Measurements from ENCODE around the gene TGFBR2.
"Not testable (repeated sequence)": the region's sequence is repeated elsewhere in the genome, so short reads cannot be mapped to it uniquely, and the experiment has no call there.

The TGFBR2 gene

GRCh38 chr3:30620402-30621360 lies 14.3 kb downstream of the TGFBR2 start:
- H3K27me3 ChIP-seq: no peaks in the 10 kb centered on the region
- H3K9me3 ChIP-seq: no peaks in the 10 kb centered on the region
- no peak for TF ChIP-seq CTCF (IDR thresholded peaks at IDR 0.05)
- H3K4me3 ChIP-seq: no peak overlapping the region
- DNase-seq: no peak
- no peak overlapping the region for H3K27ac ChIP-seq
- intact Hi-C loops (cut with DNase I; ENCODE audit: low total_unique reads): no loop called here
- peaks cover 0 to 13% (median 12%) of the 10 kb centered on the region in 3 donors for H3K36me3 ChIP-seq
- H3K4me1 ChIP-seq: peaks cover 0 to 97% (median 37%) of the 10 kb centered on the region in 4 donors

- no peak overlapping the region for H3K4me3 ChIP-seq
- H3K27me3 ChIP-seq: no peaks in the 10 kb centered on the region
- H3K36me3 ChIP-seq: peaks cover 0 to 17% (median 13%) of the 10 kb centered on the region in 3 donors
- no peak for DNase-seq
- H3K27ac ChIP-seq: no peak overlapping the region
- no peaks in the 10 kb centered on the region for H3K9me3 ChIP-seq
- intact Hi-C loops (cut with DNase I; ENCODE audit: low total_unique reads): no loop called here
- peaks cover 0 to 97% (median 42%) of the 10 kb centered on the region in 4 donors for H3K4me1 ChIP-seq
- no peak for TF ChIP-seq CTCF (IDR thresholded peaks at IDR 0.05)
These were observed 15.2 kb downstream of the TGFBR2 start for GRCh38 chr3:30621576-30621975.

DNA sequence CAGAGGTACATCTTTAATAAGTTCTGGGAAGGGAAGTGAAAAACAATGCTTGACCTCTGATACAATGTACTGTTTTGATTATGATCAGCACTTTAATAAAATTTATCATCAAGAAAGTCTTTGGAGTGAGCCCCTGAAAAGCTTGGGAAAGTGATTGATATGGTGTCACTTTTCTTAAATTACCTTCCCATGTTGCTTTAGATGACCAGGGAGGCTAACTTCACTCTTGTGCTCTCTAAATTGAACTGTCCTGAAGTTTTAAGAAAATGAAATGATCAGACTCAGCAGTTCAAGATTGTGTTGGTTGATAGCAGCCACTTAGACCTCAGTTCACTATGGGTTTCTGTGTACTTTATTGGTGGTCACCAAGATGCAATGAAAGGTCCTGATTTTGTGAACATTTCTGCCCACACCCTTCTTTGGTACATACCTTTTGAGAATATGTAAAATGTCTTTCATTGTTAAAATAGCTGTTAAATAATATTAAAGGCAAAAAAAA lies 15.7 kb downstream of the TGFBR2 start:
- no peak for DNase-seq
- Histone ChIP-seq H3K27me3 (no peaks in the 10 kb centered on the region), H3K27ac (no peak overlapping the region), H3K4me1 (peaks cover 0 to 97% (median 46%) of the 10 kb centered on the region in 4 donors), H3K9me3 (no peaks in the 10 kb centered on the region), H3K36me3 (peaks cover 0 to 20% (median 13%) of the 10 kb centered on the region in 3 donors), H3K4me3 (no peak overlapping the region)
- intact Hi-C loops (cut with DNase I; ENCODE audit: low total_unique reads): no loop called here
- TF ChIP-seq CTCF (IDR thresholded peaks at IDR 0.05): no peak

DNA sequence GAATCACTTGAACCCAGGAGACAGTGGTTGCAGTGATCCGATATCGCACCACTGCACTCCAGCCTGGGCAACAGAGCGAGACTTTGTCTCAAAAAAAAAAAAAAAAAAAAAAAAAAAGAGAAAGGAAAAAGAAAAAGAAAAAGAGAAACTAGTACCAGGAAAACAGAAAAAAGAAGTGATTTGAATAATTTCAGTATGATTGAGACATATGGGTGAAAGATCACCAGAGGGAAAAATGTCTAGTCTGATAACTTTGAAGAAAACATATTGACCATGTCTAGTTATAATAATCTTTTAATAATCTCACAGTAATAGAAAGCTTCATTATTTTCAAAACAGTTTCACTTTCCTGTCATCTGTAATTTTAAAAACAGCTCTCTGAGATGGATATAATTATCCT lies 16.4 kb downstream of the TGFBR2 start:
- no peak for TF ChIP-seq CTCF (IDR thresholded peaks at IDR 0.05)
- Histone ChIP-seq H3K36me3 (peaks cover 0 to 20% (median 13%) of the 10 kb centered on the region in 3 donors), H3K4me1 (peaks cover 0 to 97% (median 49%) of the 10 kb centered on the region in 4 donors), H3K9me3 (no peaks in the 10 kb centered on the region), H3K27me3 (no peaks in the 10 kb centered on the region), H3K4me3 (no peak overlapping the region), H3K27ac (no peak overlapping the region)
- intact Hi-C loops (cut with DNase I; ENCODE audit: low total_unique reads): no loop called here
- no peak for DNase-seq

GRCh38 chr3:30623351-30623750 lies 16.9 kb downstream of the TGFBR2 start:
- no peaks in the 10 kb centered on the region for H3K9me3 ChIP-seq
- intact Hi-C loops (cut with DNase I; ENCODE audit: low total_unique reads): no loop called here
- H3K27me3 ChIP-seq: no peaks in the 10 kb centered on the region
- peaks cover 0 to 20% (median 13%) of the 10 kb centered on the region in 3 donors for H3K36me3 ChIP-seq
- no peak overlapping the region for H3K4me3 ChIP-seq
- no peak overlapping the region for H3K27ac ChIP-seq
- no peak for DNase-seq
- peaks cover 0 to 97% (median 47%) of the 10 kb centered on the region in 4 donors for H3K4me1 ChIP-seq
- TF ChIP-seq CTCF (IDR thresholded peaks at IDR 0.05): no peak

- intact Hi-C loops (cut with DNase I; ENCODE audit: low total_unique reads); H3K27ac ChIP-seq: not testable (repeated sequence)
- peaks cover 0 to 97% (median 46%) of the 10 kb centered on the region in 4 donors for H3K4me1 ChIP-seq
These were observed 18.1 kb downstream of the TGFBR2 start for GRCh38 chr3:30624480-30624879.

More at GRCh38 chr3:30624480-30624879, 18.1 kb downstream of the TGFBR2 start:
- peaks cover 0 to 20% (median 13%) of the 10 kb centered on the region in 3 donors for H3K36me3 ChIP-seq
- not testable (repeated sequence) for H3K9me3 ChIP-seq, H3K27me3 ChIP-seq, DNase-seq, H3K4me3 ChIP-seq
